Inflammatory macrophage (primary cell): ENCODE results near the gene MOB2.
"Not testable (repeated sequence)": the region's sequence is repeated elsewhere in the genome, so short reads cannot be mapped to it uniquely, and the experiment has no call there.

Source experiments
- DNase-seq, 2 donors: peaks; one replicate each; pipeline ENCODE4 v3.0.0-alpha.2; 2020 to 2022

Gene MOB2

GRCh38 chr11:1517117-1518005 is 30.8 kb upstream of the MOB2 start:
- no peak for DNase-seq

GRCh38 chr11:1516273-1517067 is 29.9 kb upstream of the MOB2 start:
- no peak for DNase-seq

- peak; percentile 59 to 66 for DNase-seq
Observed at GRCh38 chr11:1515082-1516060, 28.8 kb upstream of the MOB2 start.

GRCh38 chr11:1514336-1515061 is 27.9 kb upstream of the MOB2 start:
- no peak for DNase-seq

- no peak for DNase-seq
Observed at GRCh38 chr11:1513326-1514296, 27.0 kb upstream of the MOB2 start.

- not testable (repeated sequence) for DNase-seq
Observed at GRCh38 chr11:1512531-1513258, 26.1 kb upstream of the MOB2 start.

- no peak for DNase-seq
Observed at GRCh38 chr11:1511937-1512496, 25.4 kb upstream of the MOB2 start.

- no peak for DNase-seq
Observed at GRCh38 chr11:1510928-1511327, 24.3 kb upstream of the MOB2 start.

- not testable (repeated sequence) for DNase-seq
Observed at GRCh38 chr11:1510351-1510750, 23.8 kb upstream of the MOB2 start.

- DNase-seq: no peak
Observed at GRCh38 chr11:1509626-1510255, 23.2 kb upstream of the MOB2 start.

GRCh38 chr11:1508986-1509385 is 22.4 kb upstream of the MOB2 start:
- DNase-seq: no peak

GRCh38 chr11:1508491-1508891 is 21.9 kb upstream of the MOB2 start:
- DNase-seq: no peak

GRCh38 chr11:1507381-1508140 is 21.0 kb upstream of the MOB2 start:
- DNase-seq: no peak

- DNase-seq: no peak
Observed at GRCh38 chr11:1506981-1507380, 20.4 kb upstream of the MOB2 start.

GRCh38 chr11:1505480-1505879 is 18.9 kb upstream of the MOB2 start:
- no peak for DNase-seq

- DNase-seq: no peak
Observed at GRCh38 chr11:1504581-1505290, 18.2 kb upstream of the MOB2 start.

GRCh38 chr11:1504138-1504537 is 17.6 kb upstream of the MOB2 start:
- DNase-seq: no peak

- no peak for DNase-seq
Observed at GRCh38 chr11:1503708-1504104, 17.1 kb upstream of the MOB2 start.
